Lower leg skin (tissue), 4 donors: ENCODE results near the gene DPEP2. TPM values are rescaled to one million over a fixed set of nuclear protein-coding genes. Genes with fewer than 3 reads are reported as not detected.
"Not testable (repeated sequence)": the region's sequence is repeated elsewhere in the genome, so short reads cannot be mapped to it uniquely, and the experiment has no call there.

ENCODE experiments used
- DNase-seq, 2 donors: peaks; one replicate each; pipeline ENCODE4 v3.0.0-alpha.2; 2019; ENCODE audit warnings: low spot score in 2 of 2
- H3K4me3 ChIP-seq: fragments of 200-600 bp; sonication (generic); 2 replicates; pipeline ENCODE4 v1.5.1; 2017; ENCODE audit warnings: mild to moderate bottlenecking, low read depth; ENCODE audit not compliant: poor library complexity, severe bottlenecking
- POLR2A ChIP-seq, 2 donors: fragments of 450-650 bp; IDR thresholded peaks; one replicate each; pipeline ENCODE4 v1.6.1; 2016 to 2017; ENCODE audit warnings: antibody characterized with exemption in 2 of 2, mild to moderate bottlenecking in 1 of 2, moderate library complexity in 1 of 2
- WGBS, 2 donors: methylation state at CpG; one replicate each; pipeline ENCODE4 v1.1.5; 2018; 5-methylcytosine and 5-hydroxymethylcytosine counted together
- intact Hi-C: fragments of 100-400 bp; cut with DNase I; formaldehyde crosslinking; loops from one replicate; pipeline ENCODE4 v1.15.0; 2023; ENCODE audit warnings: low total_unique reads
- total RNA-seq, 4 donors: library from RNA; depleted of rRNA; stranded (reverse); fragments of >200 nt; gene quantifications; one replicate each; pipeline ENCODE4 v1.1.0, GENCODE V29; 2016
- TF ChIP-seq, protein P1 (sequence below), 3 donors: fragments of 450-650 bp; IDR thresholded peaks; one replicate each; pipeline ENCODE4 v1.5.1; 2016; ENCODE audit warnings: antibody characterized with exemption in 3 of 3, mild to moderate bottlenecking in 3 of 3, moderate library complexity in 2 of 3

Gene DPEP2
- total RNA-seq, 4 donors from 2014 or later = 0.52 to 5.9 (median 1.7) TPM

DNA sequence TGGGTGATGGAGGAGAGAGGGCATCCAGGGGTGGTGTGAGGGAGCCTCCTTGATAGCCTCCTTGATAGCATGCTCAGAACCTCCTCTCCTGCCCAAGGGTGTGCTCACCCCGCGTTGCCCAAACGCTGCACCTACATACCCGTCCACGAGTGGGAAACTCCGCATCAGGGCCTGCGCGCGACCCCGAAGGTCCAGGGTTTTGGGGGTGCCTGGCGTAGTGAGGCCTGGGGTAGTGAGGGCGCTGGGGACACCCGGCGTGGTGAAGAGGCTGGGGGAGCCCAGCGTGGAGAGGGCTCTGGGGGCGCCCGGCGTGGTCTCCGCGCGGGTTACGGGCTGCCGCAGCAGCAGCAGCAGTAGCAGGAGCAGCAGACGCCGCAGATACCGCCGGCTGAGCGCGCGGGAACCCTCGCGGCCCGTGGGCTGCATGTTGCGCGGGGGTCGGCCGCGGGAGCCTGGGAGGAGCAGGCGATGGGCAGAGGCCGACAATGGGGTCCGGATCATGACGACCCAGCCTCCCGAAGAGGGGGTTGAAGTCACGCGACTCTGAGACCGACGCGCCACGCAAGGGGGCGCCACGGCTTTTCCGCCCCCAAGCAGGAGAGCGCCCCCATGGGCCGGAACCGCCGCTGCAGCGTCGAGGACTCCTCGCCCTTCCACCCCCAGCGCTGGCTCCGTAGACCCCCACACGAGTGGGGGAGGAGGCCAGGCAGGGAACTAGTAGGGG lies 19.2 kb downstream of the DPEP2 start, which contains the start of gene DPEP3:
Gene DPEP3, minus strand, starts transcription at position 545 of the 724 bp plus-strand sequence. Its CDS starts 119 bp downstream, at position 426.
- DNase-seq = no peak
- 67 to 68% methylated on average over 56 to 59 of the region's 62 CpGs for WGBS, 2 donors
- no peak for TF ChIP-seq POLR2A (IDR thresholded peaks at IDR 0.05)
- TF ChIP-seq, protein P1, sequence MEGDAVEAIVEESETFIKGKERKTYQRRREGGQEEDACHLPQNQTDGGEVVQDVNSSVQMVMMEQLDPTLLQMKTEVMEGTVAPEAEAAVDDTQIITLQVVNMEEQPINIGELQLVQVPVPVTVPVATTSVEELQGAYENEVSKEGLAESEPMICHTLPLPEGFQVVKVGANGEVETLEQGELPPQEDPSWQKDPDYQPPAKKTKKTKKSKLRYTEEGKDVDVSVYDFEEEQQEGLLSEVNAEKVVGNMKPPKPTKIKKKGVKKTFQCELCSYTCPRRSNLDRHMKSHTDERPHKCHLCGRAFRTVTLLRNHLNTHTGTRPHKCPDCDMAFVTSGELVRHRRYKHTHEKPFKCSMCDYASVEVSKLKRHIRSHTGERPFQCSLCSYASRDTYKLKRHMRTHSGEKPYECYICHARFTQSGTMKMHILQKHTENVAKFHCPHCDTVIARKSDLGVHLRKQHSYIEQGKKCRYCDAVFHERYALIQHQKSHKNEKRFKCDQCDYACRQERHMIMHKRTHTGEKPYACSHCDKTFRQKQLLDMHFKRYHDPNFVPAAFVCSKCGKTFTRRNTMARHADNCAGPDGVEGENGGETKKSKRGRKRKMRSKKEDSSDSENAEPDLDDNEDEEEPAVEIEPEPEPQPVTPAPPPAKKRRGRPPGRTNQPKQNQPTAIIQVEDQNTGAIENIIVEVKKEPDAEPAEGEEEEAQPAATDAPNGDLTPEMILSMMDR (IDR thresholded peaks at IDR 0.05) = no peak
- intact Hi-C loops = no loop called here
- H3K4me3 ChIP-seq = no peak within 1 kb of the TSS

DNA sequence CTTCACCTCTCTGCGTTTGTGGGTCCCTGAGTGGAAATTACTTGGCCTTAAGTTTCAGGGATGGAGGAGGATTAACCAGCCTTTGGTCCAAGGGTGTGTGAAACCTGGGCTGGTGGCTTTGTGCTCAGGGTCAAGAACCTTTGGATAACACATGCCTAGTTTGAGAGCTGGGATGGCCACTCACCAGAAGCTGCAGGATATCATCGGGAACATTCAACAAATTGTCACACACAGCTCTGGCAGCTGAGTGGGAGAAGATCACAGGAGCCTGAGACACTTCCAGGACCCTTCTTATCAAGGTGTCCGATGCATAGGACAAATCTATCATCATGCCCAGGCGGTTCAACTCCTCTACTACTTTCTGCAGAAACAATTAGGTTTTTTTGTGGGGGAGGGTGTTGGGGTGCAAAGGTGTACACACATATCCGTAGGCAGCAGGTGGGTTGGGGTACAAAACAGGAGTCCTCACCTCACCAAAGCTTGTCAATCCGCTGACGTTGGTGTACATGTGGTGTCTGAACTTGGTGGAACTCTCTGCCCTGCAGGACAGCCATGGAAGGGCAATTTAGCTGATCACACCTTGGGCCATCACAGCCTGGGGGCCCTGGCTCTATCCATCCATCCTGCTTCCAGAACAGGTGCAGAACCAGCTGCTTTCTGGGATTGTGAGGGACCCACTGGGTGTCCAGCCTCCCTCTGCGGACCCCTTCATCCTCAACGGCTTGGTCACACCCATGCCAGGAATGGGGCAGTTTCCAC lies 21.6 kb downstream of the DPEP2 start:
- TF ChIP-seq, protein P1 (IDR thresholded peaks at IDR 0.05) = no peak
- no peak for TF ChIP-seq POLR2A (IDR thresholded peaks at IDR 0.05)
- no peak overlapping the region for H3K4me3 ChIP-seq
- WGBS, 2 donors = 91 to 93% methylated on average over 7 of the region's 9 CpGs
- DNase-seq = no peak
- intact Hi-C loops = no loop called here

DNA sequence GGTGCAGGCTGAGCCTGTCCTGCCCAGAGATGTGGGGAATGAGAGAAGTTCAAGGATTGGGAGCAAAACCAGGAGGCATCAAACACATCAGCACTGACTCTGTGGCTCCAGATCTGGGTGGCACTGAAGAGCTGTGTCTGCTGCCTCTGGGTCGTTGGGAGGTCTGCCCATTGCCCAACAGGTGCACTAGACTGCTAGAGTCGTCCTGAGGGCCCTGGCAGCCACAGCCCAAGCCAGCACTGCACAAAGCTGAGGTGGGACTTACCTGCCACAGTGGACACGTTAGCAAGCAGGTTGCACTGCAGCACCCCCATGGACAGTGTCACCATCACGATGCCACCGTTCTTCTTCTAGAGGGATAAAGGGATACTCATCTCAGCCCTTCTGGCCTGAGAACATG lies 22.3 kb downstream of the DPEP2 start:
- 54 to 72% methylated on average over 3 to 5 of the region's 5 CpGs for WGBS, 2 donors
- TF ChIP-seq POLR2A (IDR thresholded peaks at IDR 0.05) = no peak
- TF ChIP-seq, protein P1 (IDR thresholded peaks at IDR 0.05) = no peak
- no peak overlapping the region for H3K4me3 ChIP-seq
- DNase-seq = no peak
- intact Hi-C loops = no loop called here

DNA sequence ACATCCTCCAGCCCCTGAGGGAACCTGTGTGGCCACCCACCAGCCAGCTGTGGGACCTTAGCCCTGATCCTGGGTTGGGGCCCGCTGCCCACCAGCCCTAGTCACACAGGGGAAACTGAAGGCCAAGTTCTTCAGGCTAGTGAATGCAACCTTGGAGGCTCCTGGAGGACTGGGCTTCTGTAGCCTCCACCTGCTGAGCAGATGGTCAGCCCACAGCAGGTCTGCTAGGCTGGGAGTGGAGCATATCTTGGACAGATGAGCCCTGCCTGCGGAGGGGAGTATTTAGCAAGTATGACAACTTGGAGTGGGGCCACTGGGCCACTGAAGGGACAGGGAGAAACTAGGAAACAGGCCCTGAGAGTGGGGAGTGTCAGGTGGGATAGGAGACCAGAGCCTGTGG lies 23.1 kb downstream of the DPEP2 start:
- no peak for TF ChIP-seq POLR2A (IDR thresholded peaks at IDR 0.05)
- TF ChIP-seq, protein P1 (IDR thresholded peaks at IDR 0.05) = no peak
- no peak for DNase-seq
- intact Hi-C loops = no loop called here
- WGBS, 2 donors = 90 to 97% methylated on average over 2 of the region's 2 CpGs
- no peak overlapping the region for H3K4me3 ChIP-seq

DNA sequence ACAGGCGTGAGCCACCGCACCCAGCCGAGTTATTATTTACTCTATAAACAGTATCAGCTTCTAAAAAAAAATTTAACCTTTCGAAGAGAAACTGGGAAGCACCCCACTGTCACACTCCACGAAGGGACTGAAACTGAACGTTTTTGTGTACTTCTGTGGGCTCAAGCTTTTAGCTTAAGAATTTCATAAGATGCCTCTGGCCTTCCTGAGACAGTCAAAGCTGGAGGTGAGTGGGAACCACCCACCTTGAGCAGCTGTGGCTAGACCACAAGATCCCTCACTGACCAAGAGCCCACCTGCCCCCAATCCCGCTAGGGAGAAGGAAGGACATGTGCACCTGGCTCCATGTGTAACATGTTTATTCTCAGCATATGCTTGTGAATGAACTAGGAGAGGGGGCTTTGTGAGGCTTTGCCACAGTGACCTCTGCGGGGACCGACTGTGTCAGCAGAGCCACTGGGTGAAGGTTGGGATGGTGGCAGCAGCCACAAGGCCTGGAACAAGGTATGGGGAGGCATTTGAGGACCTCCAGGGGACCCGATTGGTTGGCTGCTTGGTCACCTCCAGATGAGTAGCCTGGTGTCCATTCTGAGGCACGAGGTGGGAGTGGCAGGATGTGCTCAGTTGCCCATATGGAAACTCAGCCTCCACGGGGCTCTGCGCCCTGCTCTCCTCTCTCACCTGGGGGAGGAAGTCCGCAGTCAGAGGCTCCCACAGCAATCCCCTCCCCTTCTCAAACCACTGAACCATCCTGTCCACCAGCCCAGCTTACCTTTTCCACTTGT lies 23.8 kb downstream of the DPEP2 start:
- DNase-seq = no peak
- TF ChIP-seq, protein P1 (IDR thresholded peaks at IDR 0.05) = no peak
- no peak for TF ChIP-seq POLR2A (IDR thresholded peaks at IDR 0.05)
- intact Hi-C loops = no loop called here
- WGBS, 2 donors = 76 to 82% methylated on average over 14 of the region's 14 CpGs
- H3K4me3 ChIP-seq = no peak overlapping the region

DNA sequence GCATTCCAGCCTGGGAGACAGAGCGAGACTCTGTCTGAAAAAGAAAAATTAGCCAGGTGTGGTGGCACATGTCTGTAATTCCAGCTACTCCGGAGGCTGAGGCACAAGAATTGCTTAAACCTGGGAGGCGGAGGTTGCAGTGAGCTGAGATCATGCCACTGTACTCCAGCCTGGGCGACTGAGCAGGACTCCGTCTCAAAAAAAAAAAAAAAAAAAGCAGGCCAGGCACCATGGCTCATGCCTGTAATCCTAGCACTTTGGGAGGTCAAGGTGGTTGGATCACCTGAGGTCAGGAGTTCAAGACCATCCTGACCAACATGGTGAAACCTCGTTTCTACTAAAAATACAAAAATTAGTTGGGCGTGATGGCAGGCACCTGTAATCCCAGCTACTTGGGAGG lies 27.0 kb downstream of the DPEP2 start:
- 83 to 92% methylated on average over 7 of the region's 7 CpGs for WGBS, 2 donors
- intact Hi-C loops, H3K4me3 ChIP-seq, DNase-seq: not testable (repeated sequence)
